ENCODE results near the gene ETNPPL.

DNA sequence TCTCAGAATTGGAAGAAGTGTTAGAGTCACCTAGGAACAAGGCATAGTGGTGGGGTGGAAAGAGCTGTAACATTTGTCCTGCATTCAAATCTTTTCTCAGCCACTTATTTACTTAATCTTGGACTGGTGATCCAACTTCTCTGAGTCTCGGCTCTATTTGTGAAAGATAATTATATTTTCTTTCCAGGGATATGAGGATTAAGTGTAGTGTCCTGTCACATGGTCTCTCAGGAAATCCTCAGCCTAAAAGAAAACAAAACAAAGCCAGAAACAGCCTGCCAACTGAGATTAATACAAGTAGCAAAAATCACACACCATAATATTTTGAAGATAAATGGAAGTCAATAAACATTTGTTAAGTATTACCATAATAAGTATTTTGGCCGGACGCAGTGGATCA, 33.3 kb upstream of the ETNPPL start:
- TF ChIP-seq, protein P1, sequence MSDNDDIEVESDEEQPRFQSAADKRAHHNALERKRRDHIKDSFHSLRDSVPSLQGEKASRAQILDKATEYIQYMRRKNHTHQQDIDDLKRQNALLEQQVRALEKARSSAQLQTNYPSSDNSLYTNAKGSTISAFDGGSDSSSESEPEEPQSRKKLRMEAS (IDR thresholded peaks at IDR 0.05; ENCODE audit: insufficient read depth, insufficient read length): no peak
- TF ChIP-seq POLR2AphosphoS5 (IDR thresholded peaks at IDR 0.05; ENCODE audit: insufficient read depth, low read depth, low read length) (no peak), GATA2 (IDR thresholded peaks at IDR 0.05; ENCODE audit: insufficient read depth, insufficient read length, low read depth, low read length) (no peak), CTCF (IDR thresholded peaks at IDR 0.05; ENCODE audit: extremely low read depth in 1 of 2, insufficient read depth in 1 of 2, low read depth in 1 of 2, low read length in 2 of 2) (no peak), EZH2 (IDR thresholded peaks at IDR 0.05; ENCODE audit: borderline replicate concordance, low read depth, low read length, severe bottlenecking) (no peak), FOS (IDR thresholded peaks at IDR 0.05; ENCODE audit: borderline replicate concordance, insufficient read depth, low read length) (no peak), POLR2A (IDR thresholded peaks at IDR 0.05; ENCODE audit: low read depth, low read length) (no peak), MYC (IDR thresholded peaks at IDR 0.05; ENCODE audit: low read depth, low read length) (no peak)

All from endothelial cell of umbilical vein (primary cell).